Measurements from ENCODE around the gene KCNJ10.

Gene KCNJ10

GRCh38 chr1:160090760-160091159 is 20.8 kb upstream of the KCNJ10 start:
- Histone ChIP-seq H3K4me2 (ENCODE audit: low read length) (no peak overlapping the region), H3K27ac (no peak overlapping the region), H3K79me2 (no peaks in the 10 kb centered on the region), H3K27me3 (ENCODE audit: control insufficient read depth, insufficient read depth, low read length) (no peaks in the 10 kb centered on the region), H3K4me3 (ENCODE audit: low read depth, low read length) (no peak overlapping the region), H3K9ac (no peak overlapping the region), H3K4me1 (no peaks in the 10 kb centered on the region), H3K36me3 (ENCODE audit: control insufficient read depth, insufficient read depth, low read length) (no peaks in the 10 kb centered on the region), H3K9me3 (ENCODE audit: control insufficient read depth, low read length) (no peaks in the 10 kb centered on the region), H2AFZ (no peak overlapping the region)
- TF ChIP-seq CTCF (IDR thresholded peaks at IDR 0.05): no peak

- no peaks in the 10 kb centered on the region for H3K4me1 ChIP-seq
- H3K4me3 ChIP-seq (ENCODE audit: low read depth, low read length): no peak overlapping the region
- H3K27me3 ChIP-seq (ENCODE audit: control insufficient read depth, insufficient read depth, low read length): no peaks in the 10 kb centered on the region
- no peak overlapping the region for H3K9ac ChIP-seq
- no peak for TF ChIP-seq CTCF (IDR thresholded peaks at IDR 0.05)
- no peaks in the 10 kb centered on the region for H3K9me3 ChIP-seq (ENCODE audit: control insufficient read depth, low read length)
- H3K79me2 ChIP-seq: no peaks in the 10 kb centered on the region
- H3K4me2 ChIP-seq (ENCODE audit: low read length): no peak overlapping the region
- H3K36me3 ChIP-seq (ENCODE audit: control insufficient read depth, insufficient read depth, low read length): no peaks in the 10 kb centered on the region
- no peak overlapping the region for H2AFZ ChIP-seq
- H3K27ac ChIP-seq: no peak overlapping the region
Observed at GRCh38 chr1:160089883-160090282, 19.9 kb upstream of the KCNJ10 start.

GRCh38 chr1:160087118-160087662 is 17.2 kb upstream of the KCNJ10 start:
- TF ChIP-seq CTCF (IDR thresholded peaks at IDR 0.05): no peak
- Histone ChIP-seq H3K4me3 (ENCODE audit: low read depth, low read length) (no peak overlapping the region), H3K9me3 (ENCODE audit: control insufficient read depth, low read length) (no peaks in the 10 kb centered on the region), H3K9ac (no peak overlapping the region), H3K4me1 (no peaks in the 10 kb centered on the region), H3K27me3 (ENCODE audit: control insufficient read depth, insufficient read depth, low read length) (no peaks in the 10 kb centered on the region), H3K79me2 (no peaks in the 10 kb centered on the region), H3K27ac (no peak overlapping the region), H3K36me3 (ENCODE audit: control insufficient read depth, insufficient read depth, low read length) (no peaks in the 10 kb centered on the region), H2AFZ (no peak overlapping the region), H3K4me2 (ENCODE audit: low read length) (no peak overlapping the region)

GRCh38 chr1:160086456-160086892 is 16.5 kb upstream of the KCNJ10 start:
- Histone ChIP-seq H3K27me3 (ENCODE audit: control insufficient read depth, insufficient read depth, low read length) (no peaks in the 10 kb centered on the region), H3K9me3 (ENCODE audit: control insufficient read depth, low read length) (no peaks in the 10 kb centered on the region), H3K9ac (no peak overlapping the region), H3K36me3 (ENCODE audit: control insufficient read depth, insufficient read depth, low read length) (no peaks in the 10 kb centered on the region), H3K4me3 (ENCODE audit: low read depth, low read length) (no peak overlapping the region), H3K79me2 (no peaks in the 10 kb centered on the region), H2AFZ (no peak overlapping the region), H3K4me1 (no peaks in the 10 kb centered on the region), H3K4me2 (ENCODE audit: low read length) (no peak overlapping the region), H3K27ac (no peak overlapping the region)
- no peak for TF ChIP-seq CTCF (IDR thresholded peaks at IDR 0.05)

GRCh38 chr1:160085686-160086455 is 15.9 kb upstream of the KCNJ10 start:
- H3K27ac ChIP-seq: no peak overlapping the region
- H3K4me3 ChIP-seq (ENCODE audit: low read depth, low read length): no peak overlapping the region
- H3K4me1 ChIP-seq: no peaks in the 10 kb centered on the region
- no peaks in the 10 kb centered on the region for H3K36me3 ChIP-seq (ENCODE audit: control insufficient read depth, insufficient read depth, low read length)
- no peak overlapping the region for H3K4me2 ChIP-seq (ENCODE audit: low read length)
- H3K27me3 ChIP-seq (ENCODE audit: control insufficient read depth, insufficient read depth, low read length): no peaks in the 10 kb centered on the region
- no peak overlapping the region for H2AFZ ChIP-seq
- peak; percentile 38 for TF ChIP-seq CTCF (IDR thresholded peaks at IDR 0.05)
- H3K9me3 ChIP-seq (ENCODE audit: control insufficient read depth, low read length): no peaks in the 10 kb centered on the region
- no peak overlapping the region for H3K9ac ChIP-seq
- no peaks in the 10 kb centered on the region for H3K79me2 ChIP-seq

Data from parathyroid adenoma (tissue), 2 donors.